GM18873 (cell line): ENCODE results near the gene INPP5E.

Source experiments
- ATAC-seq: cut with Tn5 transposase; IDR thresholded peaks from one replicate; pipeline ENCODE4 v1.9.1; 2021; ENCODE audit warnings: mild to moderate bottlenecking, moderate library complexity, moderate number of reproducible peaks; ENCODE audit not compliant: unreplicated experiment, low FRiP score

The INPP5E gene

GRCh38 chr9:136439481-136440408, at the start of gene INPP5E:
Gene INPP5E (minus strand): TSS chr9:136439845. CDS start chr9:136439419, 426 bp downstream.
- no peak for ATAC-seq

- no peak for ATAC-seq
Measured at GRCh38 chr9:136488247-136489214, 48.9 kb upstream of the INPP5E start.

- ATAC-seq: no peak
Measured at GRCh38 chr9:136487672-136488071, 48.0 kb upstream of the INPP5E start.

- no peak for ATAC-seq
Measured at GRCh38 chr9:136486823-136487620, 47.4 kb upstream of the INPP5E start.

GRCh38 chr9:136486131-136486530, 46.5 kb upstream of the INPP5E start:
- ATAC-seq: no peak

- no peak for ATAC-seq
Measured at GRCh38 chr9:136485049-136486045, 45.7 kb upstream of the INPP5E start.

- ATAC-seq: no peak
Measured at GRCh38 chr9:136484153-136485048, 44.8 kb upstream of the INPP5E start.

- ATAC-seq: peak; percentile 47
Measured at GRCh38 chr9:136483589-136484152, 44.0 kb upstream of the INPP5E start.

- ATAC-seq: peak; percentile 39
Measured at GRCh38 chr9:136482793-136483588, 43.3 kb upstream of the INPP5E start, which contains the start of gene SEC16A. Gene SEC16A (minus strand): TSS chr9:136483040. CDS start chr9:136477615, 5,425 bp downstream.

GRCh38 chr9:136482046-136482792, 42.6 kb upstream of the INPP5E start:
- no peak for ATAC-seq

- no peak for ATAC-seq
Measured at GRCh38 chr9:136481558-136481957, 41.9 kb upstream of the INPP5E start.

- no peak for ATAC-seq
Measured at GRCh38 chr9:136476369-136477150, 36.9 kb upstream of the INPP5E start.

GRCh38 chr9:136474974-136475865, 35.6 kb upstream of the INPP5E start:
- no peak for ATAC-seq

- ATAC-seq: no peak
Measured at GRCh38 chr9:136474021-136474640, 34.5 kb upstream of the INPP5E start.
